Trophoblast cell (in vitro differentiated cells and primary cell): ENCODE results near the gene ASPN.

Experiments used
- DNase-seq, 2 donors: peaks; one replicate each; pipeline ENCODE4 v3.0.0-alpha.2; 2016
- H2AFZ ChIP-seq: 2 replicates; pipeline ENCODE4 v1.6.1; 2013; ENCODE audit warnings: low read length, moderate library complexity, mild to moderate bottlenecking; ENCODE audit not compliant: insufficient read depth, poor library complexity
- H2AK5ac ChIP-seq: 2 replicates; pipeline ENCODE4 v1.6.1; 2013; ENCODE audit warnings: mild to moderate bottlenecking, low read length
- H2BK120ac ChIP-seq: 2 replicates; pipeline ENCODE4 v1.6.1; 2013; ENCODE audit warnings: low read length, mild to moderate bottlenecking, moderate library complexity; ENCODE audit not compliant: insufficient read depth, poor library complexity
- H2BK12ac ChIP-seq: 2 replicates; pipeline ENCODE4 v1.6.1; 2013; ENCODE audit warnings: mild to moderate bottlenecking, low read length, moderate library complexity
- H2BK5ac ChIP-seq: 2 replicates; pipeline ENCODE4 v1.6.1; 2013; ENCODE audit warnings: low read length, low read depth, moderate library complexity, mild to moderate bottlenecking; ENCODE audit not compliant: poor library complexity
- H3K14ac ChIP-seq: 2 replicates; pipeline ENCODE4 v1.6.1; 2013; ENCODE audit warnings: mild to moderate bottlenecking, low read length
- H3K18ac ChIP-seq: 2 replicates; pipeline ENCODE4 v1.6.1; 2013; ENCODE audit warnings: mild to moderate bottlenecking, low read length
- H3K23ac ChIP-seq: 2 replicates; pipeline ENCODE4 v1.6.1; 2013; ENCODE audit warnings: low read length
- H3K27ac ChIP-seq: 2 replicates; pipeline ENCODE4 v1.5.1; 2013; ENCODE audit warnings: low read depth, mild to moderate bottlenecking, inconsistent platforms, low read length, moderate library complexity
- H3K27me3 ChIP-seq: 2 replicates; pipeline ENCODE4 v1.6.1; 2013; ENCODE audit warnings: inconsistent platforms, mild to moderate bottlenecking, low read length, moderate library complexity; ENCODE audit not compliant: insufficient read depth
- H3K36me3 ChIP-seq, 2 experiments: 1 replicate in 1 of 2; 2 replicates in 1 of 2; pipeline ENCODE4 v1.6.1; 2013; ENCODE audit warnings: low read length in 2 of 2, mild to moderate bottlenecking in 2 of 2, moderate library complexity in 1 of 2; ENCODE audit not compliant: insufficient read depth in 2 of 2, control insufficient read depth in 1 of 2
- H3K4ac ChIP-seq: 2 replicates; pipeline ENCODE4 v1.6.1; 2013; ENCODE audit warnings: low read depth, mild to moderate bottlenecking, low read length, moderate library complexity
- H3K4me1 ChIP-seq, 2 experiments: 1 replicate in 1 of 2; 2 replicates in 1 of 2; pipeline ENCODE4 v1.6.1; 2013; ENCODE audit warnings: low read length in 2 of 2, mild to moderate bottlenecking in 2 of 2, moderate library complexity in 1 of 2; ENCODE audit not compliant: insufficient read depth in 2 of 2, control insufficient read depth in 1 of 2
- H3K4me2 ChIP-seq: 2 replicates; pipeline ENCODE4 v1.6.1; 2013; ENCODE audit warnings: inconsistent platforms, mild to moderate bottlenecking, low read length, moderate library complexity
- H3K4me3 ChIP-seq: 2 replicates; pipeline ENCODE4 v1.5.1; 2013; ENCODE audit warnings: mild to moderate bottlenecking, low read depth, low read length, inconsistent platforms
- H3K79me1 ChIP-seq: one replicate; pipeline ENCODE4 v1.6.1; 2013; ENCODE audit warnings: low read length
- H3K79me2 ChIP-seq: 2 replicates; pipeline ENCODE4 v1.6.1; 2013; ENCODE audit warnings: low read length, mild to moderate bottlenecking; ENCODE audit not compliant: control insufficient read depth, insufficient read depth, poor library complexity
- H3K9ac ChIP-seq: 2 replicates; pipeline ENCODE4 v1.6.1; 2013; ENCODE audit warnings: mild to moderate bottlenecking, low read length
- H3K9me3 ChIP-seq: 2 replicates; pipeline ENCODE4 v1.6.1; 2013; ENCODE audit warnings: low read depth, mild to moderate bottlenecking, control low read depth, inconsistent platforms, low read length; ENCODE audit not compliant: insufficient read depth
- H4K12ac ChIP-seq: 2 replicates; pipeline ENCODE4 v1.6.1; 2013; ENCODE audit warnings: low read depth, mild to moderate bottlenecking, low read length, moderate library complexity
- H4K8ac ChIP-seq: 2 replicates; pipeline ENCODE4 v1.6.1; 2013; ENCODE audit warnings: low read depth, mild to moderate bottlenecking, low read length, moderate library complexity
- H4K91ac ChIP-seq: one replicate; pipeline ENCODE4 v1.6.1; 2013; ENCODE audit warnings: low read depth, mild to moderate bottlenecking, low read length, moderate library complexity
- WGBS: extraction: QIAGEN DNeasy Blood & Tissue Kit; methylation state at CpG from one replicate; pipeline ENCODE4 v1.1.7; 2013; ENCODE audit warnings: missing lambda C conversion rate; ENCODE audit not compliant: insufficient read length, insufficient coverage; ENCODE audit errors: extremely low coverage; 5-methylcytosine and 5-hydroxymethylcytosine counted together

The ASPN gene

DNA sequence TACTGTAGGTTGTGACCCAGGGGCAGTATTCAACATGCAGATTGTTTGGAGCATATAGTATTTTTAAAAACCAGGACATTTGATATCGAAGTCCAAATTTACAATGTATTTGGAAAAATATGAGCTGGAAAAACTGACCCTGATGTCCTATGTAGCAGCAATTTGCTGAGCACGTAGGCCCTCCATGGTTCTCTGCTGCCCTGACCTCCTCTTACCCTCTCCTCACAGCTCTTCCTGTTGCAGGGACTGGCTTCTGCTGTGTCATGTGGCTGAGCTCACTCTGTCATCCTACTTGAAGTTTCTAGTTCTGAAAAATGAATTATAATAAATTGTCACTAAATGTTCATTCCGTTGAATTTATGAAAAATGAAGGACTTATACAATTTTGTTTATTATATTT, 4.1 kb upstream of the ASPN start:
- no peak for DNase-seq
- Histone ChIP-seq H4K8ac (no peak overlapping the region), H3K27ac (no peak overlapping the region), H3K79me2 (no peaks in the 10 kb centered on the region), H3K4me3 (no peak overlapping the region), H2AK5ac (no peak overlapping the region), H4K91ac (no peak overlapping the region), H3K18ac (no peak overlapping the region), H2BK5ac (no peak overlapping the region), H3K4me2 (no peak overlapping the region), H3K4me1 (peaks cover 0 to 2% of the 10 kb centered on the region in 2 experiments), H2BK120ac (no peak overlapping the region), H3K27me3 (no peaks in the 10 kb centered on the region), H3K36me3 (no peaks in the 10 kb centered on the region), H3K79me1 (no peaks in the 10 kb centered on the region), H3K9me3 (no peaks in the 10 kb centered on the region), H3K9ac (no peak overlapping the region), H2BK12ac (no peak overlapping the region), H3K23ac (no peak overlapping the region), H4K12ac (no peak overlapping the region), H3K14ac (no peak overlapping the region), H2AFZ (no peak overlapping the region), H3K4ac (no peak overlapping the region)
- WGBS, result no CpG with 5 or more reads among the region's 3 CpGs

DNA sequence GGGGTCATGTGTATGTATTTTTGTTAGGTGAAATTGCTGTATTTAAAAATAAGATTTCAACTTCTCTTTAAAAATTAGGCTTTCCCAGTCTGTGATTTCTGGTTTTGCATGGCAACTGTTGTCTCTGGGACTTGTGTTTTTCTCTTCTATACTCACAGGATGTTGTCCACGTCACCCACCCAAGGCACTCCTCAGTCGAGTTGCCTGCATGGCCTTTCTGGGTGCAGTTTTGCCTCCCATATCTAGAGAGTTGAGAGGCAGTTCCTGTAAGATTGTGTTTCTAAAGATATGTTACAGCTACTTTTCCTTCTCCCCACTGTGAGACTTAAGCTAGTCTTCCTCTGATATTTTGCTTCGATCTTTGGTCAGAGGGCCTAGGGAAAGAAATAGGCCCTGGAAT, 2.3 kb upstream of the ASPN start:
- Histone ChIP-seq H3K79me1 (no peaks in the 10 kb centered on the region), H3K9ac (no peak overlapping the region), H3K4me2 (no peak overlapping the region), H3K23ac (no peak overlapping the region), H3K27me3 (no peaks in the 10 kb centered on the region), H2AK5ac (no peak overlapping the region), H2BK5ac (no peak overlapping the region), H3K27ac (no peak overlapping the region), H3K4ac (no peak overlapping the region), H2AFZ (no peak overlapping the region), H2BK12ac (no peak overlapping the region), H2BK120ac (no peak overlapping the region), H3K79me2 (no peaks in the 10 kb centered on the region), H3K4me3 (no peak overlapping the region), H3K18ac (no peak overlapping the region), H4K91ac (no peak overlapping the region), H3K9me3 (no peaks in the 10 kb centered on the region), H4K12ac (no peak overlapping the region), H3K14ac (no peak overlapping the region), H3K4me1 (peaks cover 0 to 2% of the 10 kb centered on the region in 2 experiments), H4K8ac (no peak overlapping the region), H3K36me3 (no peaks in the 10 kb centered on the region)
- no CpG with 5 or more reads among the region's 3 CpGs for WGBS
- no peak for DNase-seq

DNA sequence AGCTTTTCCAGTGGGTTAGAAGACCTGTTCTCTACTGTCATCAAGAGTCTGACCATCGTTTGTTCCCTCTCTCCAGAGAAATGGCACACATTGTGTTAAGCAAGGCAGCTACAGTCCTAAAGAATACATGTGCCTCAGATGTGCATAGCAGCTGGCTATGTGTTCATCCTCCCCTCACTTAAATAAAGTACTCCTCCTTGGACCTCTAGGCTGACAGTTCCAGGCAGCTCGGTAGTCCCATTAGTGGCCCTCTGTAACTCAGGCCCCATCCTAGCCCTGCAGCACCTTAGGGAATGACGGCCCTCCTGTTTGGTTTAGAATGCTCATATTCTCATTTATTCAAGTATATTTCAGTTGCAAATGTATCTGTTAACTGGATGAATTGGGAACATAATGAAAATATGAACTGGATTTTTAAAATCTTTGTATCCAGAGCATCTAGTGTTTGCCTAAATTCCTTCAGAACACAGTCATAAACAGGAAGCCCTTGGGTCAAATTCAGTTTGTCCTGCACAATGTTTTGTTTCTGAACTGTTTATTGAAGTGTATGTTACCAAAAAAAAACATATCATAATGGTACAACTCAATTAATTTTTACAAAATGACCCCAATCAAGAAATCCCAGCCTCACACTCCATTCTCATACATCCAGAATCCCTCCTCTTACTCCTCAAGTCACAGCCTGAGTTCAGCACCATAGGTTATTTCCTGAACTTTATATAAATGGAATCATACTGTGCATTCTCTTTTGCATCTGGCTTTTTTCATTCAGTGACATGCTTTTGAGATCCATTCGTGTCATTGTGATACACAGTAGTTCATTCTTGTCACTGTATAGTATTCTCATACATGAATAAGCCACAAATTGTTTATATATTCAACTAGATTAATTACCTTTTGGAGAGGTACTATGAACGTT, 1.6 kb upstream of the ASPN start:
- Histone ChIP-seq H3K9me3 (no peaks in the 10 kb centered on the region), H4K8ac (no peak overlapping the region), H4K12ac (no peak overlapping the region), H3K27me3 (no peaks in the 10 kb centered on the region), H3K18ac (no peak overlapping the region), H2AFZ (no peak overlapping the region), H3K79me2 (no peaks in the 10 kb centered on the region), H2BK120ac (no peak overlapping the region), H3K23ac (no peak overlapping the region), H2BK12ac (no peak overlapping the region), H4K91ac (no peak overlapping the region), H3K9ac (no peak overlapping the region), H3K4me3 (no peak overlapping the region), H3K27ac (no peak overlapping the region), H3K36me3 (no peaks in the 10 kb centered on the region), H2AK5ac (no peak overlapping the region), H3K79me1 (no peaks in the 10 kb centered on the region), H3K4ac (no peak overlapping the region), H2BK5ac (no peak overlapping the region), H3K14ac (no peak overlapping the region), H3K4me1 (peaks cover 0 to 2% of the 10 kb centered on the region in 2 experiments), H3K4me2 (no peak overlapping the region)
- peak in 1 of 2 donors; percentile 20 for DNase-seq
- WGBS, result no CpG with 5 or more reads among the region's 5 CpGs

DNA sequence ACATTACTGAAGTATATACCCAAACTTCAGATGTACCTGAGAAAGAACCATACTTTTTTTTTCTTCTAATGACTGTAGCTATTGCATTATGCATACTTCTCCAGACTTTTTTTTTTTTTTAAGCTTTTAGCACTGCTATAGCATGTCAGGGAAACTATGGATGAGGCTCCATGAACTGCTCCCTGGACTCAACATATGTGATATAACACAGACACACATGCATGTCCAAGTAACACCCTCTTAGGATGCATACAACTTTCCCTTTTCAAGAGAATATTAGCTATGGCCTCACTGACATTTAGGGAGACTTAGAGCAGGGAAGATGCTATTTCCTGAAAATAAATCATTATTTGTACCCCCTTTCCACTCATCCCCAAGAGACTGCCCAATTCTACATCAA, 499 bp upstream of the ASPN start:
- Histone ChIP-seq H2AK5ac (no peak overlapping the region), H3K4ac (no peak overlapping the region), H3K79me1 (no peaks in the 10 kb centered on the region), H3K9me3 (no peaks in the 10 kb centered on the region), H3K9ac (no peak overlapping the region), H3K4me1 (peaks cover 0 to 2% of the 10 kb centered on the region in 2 experiments), H3K27ac (no peak overlapping the region), H3K79me2 (no peaks in the 10 kb centered on the region), H3K36me3 (no peaks in the 10 kb centered on the region), H2BK5ac (no peak overlapping the region), H4K8ac (no peak overlapping the region), H3K18ac (no peak overlapping the region), H3K27me3 (no peaks in the 10 kb centered on the region), H2BK12ac (no peak overlapping the region), H3K23ac (no peak overlapping the region), H4K12ac (no peak overlapping the region), H3K4me3 (no peak overlapping the region), H4K91ac (no peak overlapping the region), H2AFZ (no peak overlapping the region), H3K14ac (no peak overlapping the region), H3K4me2 (no peak overlapping the region), H2BK120ac (no peak overlapping the region)
- no peak for DNase-seq
